Fibroblast of pulmonary artery (primary cell): Measurements from ENCODE around the gene FGD2.

Experiments used
- DNase-seq: peaks from one replicate; pipeline ENCODE4 v3.0.0-alpha.2; 2010; ENCODE audit warnings: low read depth
- H3K4me3 ChIP-seq: replicated peaks from 2 replicates; pipeline ENCODE4 v1.5.1; 2011; ENCODE audit warnings: low read depth, mild to moderate bottlenecking, control low read depth, low read length, moderate library complexity
- CTCF ChIP-seq: IDR thresholded peaks from 2 replicates; pipeline ENCODE4 v1.5.1; 2011; ENCODE audit warnings: mild to moderate bottlenecking, control low read depth, low read length, inconsistent platforms; ENCODE audit errors: missing control alignments

The FGD2 gene

GRCh38 chr6:36967757-36968156, 37.7 kb upstream of the FGD2 start:
- no peak for TF ChIP-seq CTCF
- no peak for DNase-seq
- no peak overlapping the region for H3K4me3 ChIP-seq

GRCh38 chr6:36968266-36968977, 37.0 kb upstream of the FGD2 start:
- TF ChIP-seq CTCF = no peak
- peak; percentile 18 for DNase-seq
- H3K4me3 ChIP-seq = no peak overlapping the region

GRCh38 chr6:36969240-36969691, 36.2 kb upstream of the FGD2 start:
- no peak for TF ChIP-seq CTCF
- no peak overlapping the region for H3K4me3 ChIP-seq
- no peak for DNase-seq

- H3K4me3 ChIP-seq = no peak overlapping the region
- DNase-seq = no peak
- TF ChIP-seq CTCF = no peak
Observed at GRCh38 chr6:36969988-36970891, 35.2 kb upstream of the FGD2 start.

- H3K4me3 ChIP-seq = no peak overlapping the region
- DNase-seq = no peak
- TF ChIP-seq CTCF = no peak
Observed at GRCh38 chr6:36970892-36971842, 34.3 kb upstream of the FGD2 start.

GRCh38 chr6:36971921-36972673, 33.4 kb upstream of the FGD2 start:
- no peak for DNase-seq
- H3K4me3 ChIP-seq = no peak overlapping the region

More at GRCh38 chr6:36971921-36972673, 33.4 kb upstream of the FGD2 start:
- no peak for TF ChIP-seq CTCF
